ENCODE data around the gene NTN3. TPM values are rescaled to one million over a fixed set of nuclear protein-coding genes. Genes with fewer than 3 reads are reported as not detected.

The NTN3 gene
- total and polyA plus RNA-seq, 2 of the 4 experiments (the other 2 are of a cell fraction), result 0.18 to 0.38 TPM

GRCh38 chr16:2437032-2437790, 33.9 kb upstream of the NTN3 start:
- H3K4me2 ChIP-seq (ENCODE audit: low read depth, low read length), result no peak overlapping the region
- no peak overlapping the region for H2BK20ac ChIP-seq (ENCODE audit: low read depth, low read length)
- H3K9ac ChIP-seq (ENCODE audit: low read depth, low read length), result no peak overlapping the region
- no peak for ATAC-seq (ENCODE audit: low read depth)
- H3K27ac ChIP-seq (ENCODE audit: insufficient read depth, low read length), result no peak overlapping the region
- H3K36me3 ChIP-seq (ENCODE audit: control insufficient read depth, insufficient read depth, low read length), result peaks cover 43% of the 10 kb centered on the region
- dilution Hi-C loops (cut with HindIII; ENCODE audit: low sequenced_read_pairs, unreplicated experiment), result no loop called here
- POLR2A ChIA-PET (ENCODE audit: unreplicated experiment), result interaction anchor here (0.6 kb wide), 1 partner anchor 158 kb away, joined by 4 read pairs; no protein-coding TSS in a partner anchor
- CTCF ChIA-PET, result no interaction called here
- no peaks in the 10 kb centered on the region for H3K9me3 ChIP-seq (ENCODE audit: control insufficient read depth, insufficient read depth, low read length)
- H3K79me1 ChIP-seq (ENCODE audit: low read depth in 1 of 2, low read length in 2 of 2), result peaks cover 43 to 49% of the 10 kb centered on the region in 2 experiments
- H2BK120ac ChIP-seq (ENCODE audit: low read depth, low read length), result no peak overlapping the region
- in situ Hi-C loops (cut with MboI; ENCODE audit: low sequenced_read_pairs), result no loop called here
- no peaks in the 10 kb centered on the region for H3K4me1 ChIP-seq (ENCODE audit: control insufficient read depth, insufficient read depth, low read length)
- H4K91ac ChIP-seq (ENCODE audit: insufficient read depth, low read depth, low read length), result no peak overlapping the region
- no peak overlapping the region for H3K56ac ChIP-seq (ENCODE audit: extremely low read depth, insufficient read depth, low read length)
- 94% methylated on average over 18 of the region's 24 CpGs; no CpG with 5 or more reads in 1 of the 2 experiments for WGBS, 2 experiments (ENCODE audit: extremely low coverage in 2 of 2, insufficient read length in 1 of 2)
- no peak for DNase-seq
- no peak overlapping the region for H3K23ac ChIP-seq (ENCODE audit: low read depth, low read length)
- H3K27me3 ChIP-seq (ENCODE audit: control insufficient read depth, insufficient read depth, low read length), result no peaks in the 10 kb centered on the region
- no peak overlapping the region for H2BK5ac ChIP-seq (ENCODE audit: low read depth, low read length, poor library complexity, severe bottlenecking)
- no peak overlapping the region for H4K8ac ChIP-seq (ENCODE audit: low read depth in 2 of 2, low read length in 2 of 2)
- H3K14ac ChIP-seq (replicated peaks; ENCODE audit: low read depth, low read length), result no peak overlapping the region
- peak overlapping the region; percentile 31 for H2AK9ac ChIP-seq (replicated peaks; ENCODE audit: low read depth, low read length, poor library complexity)
- H3K18ac ChIP-seq (ENCODE audit: low read depth, low read length), result no peak overlapping the region
- no peak overlapping the region for H3K4ac ChIP-seq (ENCODE audit: low read depth, low read length)
- H3K4me3 ChIP-seq (ENCODE audit: insufficient read depth, low read depth, low read length), result no peak overlapping the region
- H4K20me1 ChIP-seq (ENCODE audit: insufficient read depth, low read length), result 0 out of 2 replicates have a peak, but pooled peaks cover 3% of the 10 kb centered on the region
- H2AK5ac ChIP-seq (ENCODE audit: low read depth, low read length), result no peak overlapping the region
- no peak overlapping the region for H4K5ac ChIP-seq (ENCODE audit: low read depth, low read length)
- no TSS peak for BruUV-seq (replicated peaks)
- no peak for TF ChIP-seq MXI1 (IDR thresholded peaks at IDR 0.05; ENCODE audit: borderline replicate concordance, low read depth, low read length)
- TF ChIP-seq CHD1 (IDR thresholded peaks at IDR 0.05; ENCODE audit: low read depth, low read length), result no peak
- TF ChIP-seq CEBPB (IDR thresholded peaks at IDR 0.05; ENCODE audit: low read depth, low read length), result no peak
- no peak for TF ChIP-seq FOS (IDR thresholded peaks at IDR 0.05; ENCODE audit: low read depth, low read length)
- no peak for TF ChIP-seq MAZ (IDR thresholded peaks at IDR 0.05; ENCODE audit: borderline replicate concordance, low read depth, low read length)
- TF ChIP-seq CTCF (conservative IDR thresholded peaks at IDR 0.05; ENCODE audit: low read depth, low read length), result no peak
- no peak for TF ChIP-seq BHLHE40 (IDR thresholded peaks at IDR 0.05; ENCODE audit: low read depth, low read length)
- no peak for TF ChIP-seq NFE2L2 (IDR thresholded peaks at IDR 0.05; ENCODE audit: low read depth, low read length)
- TF ChIP-seq MAFK (IDR thresholded peaks at IDR 0.05; ENCODE audit: low read depth, low read length), result no peak
- no peak overlapping the region for H2AFZ ChIP-seq (replicated peaks; ENCODE audit: low read length, poor library complexity)
- intact Hi-C loops (cut with micrococcal nuclease), result no loop called here
- no peak overlapping the region for H2BK15ac ChIP-seq (ENCODE audit: low read depth, low read length)
- H3K9me1 ChIP-seq (ENCODE audit: insufficient read depth, low read length), result no peaks in the 10 kb centered on the region; the same call in 1 of the 2 replicates

All from IMR-90 (cell line).